ENCODE results near the gene MAPKAP1.

DNA sequence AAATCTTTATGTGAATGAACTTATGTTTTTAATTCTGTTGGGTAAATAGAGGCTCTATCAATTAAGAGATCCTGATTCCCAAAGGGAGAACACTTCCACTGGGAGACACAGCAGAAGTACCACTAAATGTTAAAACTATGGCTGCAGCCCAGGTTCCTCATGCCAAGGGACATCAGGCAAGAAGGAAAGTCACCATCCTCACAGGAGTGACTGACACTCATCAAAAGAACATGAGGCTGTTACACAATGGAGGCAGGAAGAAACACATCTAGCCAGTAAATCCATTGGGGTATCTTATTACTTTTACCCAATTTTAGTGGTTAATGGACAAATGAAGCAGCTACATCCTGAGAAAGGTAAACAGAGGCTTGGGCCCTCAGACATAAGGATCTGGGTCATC, 94.4 kb downstream of the MAPKAP1 start:
- TF ChIP-seq, protein P1, sequence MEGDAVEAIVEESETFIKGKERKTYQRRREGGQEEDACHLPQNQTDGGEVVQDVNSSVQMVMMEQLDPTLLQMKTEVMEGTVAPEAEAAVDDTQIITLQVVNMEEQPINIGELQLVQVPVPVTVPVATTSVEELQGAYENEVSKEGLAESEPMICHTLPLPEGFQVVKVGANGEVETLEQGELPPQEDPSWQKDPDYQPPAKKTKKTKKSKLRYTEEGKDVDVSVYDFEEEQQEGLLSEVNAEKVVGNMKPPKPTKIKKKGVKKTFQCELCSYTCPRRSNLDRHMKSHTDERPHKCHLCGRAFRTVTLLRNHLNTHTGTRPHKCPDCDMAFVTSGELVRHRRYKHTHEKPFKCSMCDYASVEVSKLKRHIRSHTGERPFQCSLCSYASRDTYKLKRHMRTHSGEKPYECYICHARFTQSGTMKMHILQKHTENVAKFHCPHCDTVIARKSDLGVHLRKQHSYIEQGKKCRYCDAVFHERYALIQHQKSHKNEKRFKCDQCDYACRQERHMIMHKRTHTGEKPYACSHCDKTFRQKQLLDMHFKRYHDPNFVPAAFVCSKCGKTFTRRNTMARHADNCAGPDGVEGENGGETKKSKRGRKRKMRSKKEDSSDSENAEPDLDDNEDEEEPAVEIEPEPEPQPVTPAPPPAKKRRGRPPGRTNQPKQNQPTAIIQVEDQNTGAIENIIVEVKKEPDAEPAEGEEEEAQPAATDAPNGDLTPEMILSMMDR (IDR thresholded peaks at IDR 0.05; ENCODE audit: insufficient read depth, low read length, poor library complexity, severe bottlenecking): no peak
- TF ChIP-seq EZH2phosphoT487 (conservative IDR thresholded peaks at IDR 0.05; ENCODE audit: low read length): no peak
